NCI-H2196 treated with DMSO at 0.1 percent for 48 hours (cell line): ENCODE results near the gene INPP4A.
"Not testable (repeated sequence)": the region's sequence is repeated elsewhere in the genome, so short reads cannot be mapped to it uniquely, and the experiment has no call there.

Experiments used
- DNase-seq: peaks from one replicate; lab custom pipeline; 2025; ENCODE audit not compliant: unreplicated experiment; lab: John Stamatoyannopoulos, UW

Gene INPP4A

DNA sequence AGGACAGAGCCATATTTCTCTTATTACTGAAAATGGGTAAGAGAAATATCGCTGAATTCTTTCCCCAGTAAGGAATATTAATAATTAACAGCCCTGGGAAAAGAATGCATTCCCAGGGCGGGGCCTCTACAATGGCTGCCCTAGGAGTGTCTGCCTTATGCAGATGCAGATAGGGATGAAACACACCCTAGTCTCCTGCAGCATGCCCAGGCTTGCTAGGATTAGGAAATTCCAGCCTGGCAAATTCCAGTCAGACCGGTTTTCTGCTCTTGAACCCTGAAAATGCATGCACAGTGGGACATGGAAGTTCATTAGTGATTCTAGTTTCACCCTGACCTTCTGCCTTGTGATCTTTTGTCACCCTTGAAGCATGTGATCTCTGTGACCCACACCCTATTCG, 9.0 kb upstream of the INPP4A start:
- not testable (repeated sequence) for DNase-seq

DNA sequence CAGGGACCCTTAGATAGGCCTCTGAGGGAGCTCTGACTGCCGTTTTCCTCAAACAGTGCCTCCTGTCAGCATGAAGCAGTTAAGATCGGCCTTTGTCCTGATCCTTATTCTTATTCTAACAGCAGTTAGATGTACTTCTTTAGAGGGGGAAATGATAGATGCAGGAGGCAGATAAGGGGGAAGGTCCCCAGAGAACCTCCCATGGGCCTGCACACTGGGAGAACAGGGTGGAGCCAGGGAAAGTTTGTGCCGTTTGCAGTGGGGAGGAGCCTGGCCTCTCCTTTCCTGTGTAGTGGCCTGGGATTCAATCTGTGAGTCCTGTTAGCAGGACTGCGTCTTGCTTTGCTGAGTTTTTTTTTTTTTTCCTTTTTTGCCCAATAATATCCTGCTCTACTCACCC, 7.9 kb upstream of the INPP4A start:
- no peak for DNase-seq

- no peak for DNase-seq
These were observed 6.2 kb upstream of the INPP4A start for GRCh38 chr2:98438190-98439133.

DNA sequence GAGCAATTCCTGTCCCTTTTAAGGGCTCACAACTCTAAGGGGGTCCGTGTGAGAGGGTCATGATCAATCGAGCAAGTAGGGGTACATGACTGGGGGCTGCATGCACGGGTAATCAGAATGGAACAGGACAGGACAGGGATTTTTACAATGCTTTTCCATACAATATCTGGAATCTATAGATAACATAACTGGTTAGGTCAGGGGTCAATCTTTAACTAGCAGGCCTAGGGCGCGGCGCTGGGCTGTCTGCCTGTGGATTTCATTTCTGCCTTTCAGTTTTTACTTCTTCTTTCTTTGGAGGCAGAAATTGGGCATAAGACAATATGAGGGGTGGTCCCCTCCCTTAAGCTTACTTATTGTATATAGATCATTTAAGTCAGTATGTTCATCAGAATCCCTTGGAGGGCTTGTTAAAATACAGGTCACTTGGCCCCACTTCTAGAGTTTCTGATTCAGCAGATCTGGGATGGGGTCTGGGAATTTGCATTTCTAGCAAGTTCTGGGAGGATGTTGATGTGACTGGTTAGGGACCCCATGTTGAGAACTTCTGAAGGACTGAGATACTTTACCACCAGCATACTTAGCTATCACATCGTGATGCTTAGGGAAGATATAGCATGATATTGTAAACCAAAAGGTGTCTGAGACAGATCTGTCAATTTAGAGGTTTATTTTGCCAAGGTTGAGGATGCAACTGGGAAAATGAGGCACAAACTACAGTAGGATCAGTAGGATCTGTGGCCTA, 2.8 kb upstream of the INPP4A start:
- no peak for DNase-seq

- no peak for DNase-seq
These were observed 2.2 kb upstream of the INPP4A start for GRCh38 chr2:98442488-98442887.

GRCh38 chr2:98445177-98445682, 572 bp downstream of the INPP4A start:
- no peak for DNase-seq

DNA sequence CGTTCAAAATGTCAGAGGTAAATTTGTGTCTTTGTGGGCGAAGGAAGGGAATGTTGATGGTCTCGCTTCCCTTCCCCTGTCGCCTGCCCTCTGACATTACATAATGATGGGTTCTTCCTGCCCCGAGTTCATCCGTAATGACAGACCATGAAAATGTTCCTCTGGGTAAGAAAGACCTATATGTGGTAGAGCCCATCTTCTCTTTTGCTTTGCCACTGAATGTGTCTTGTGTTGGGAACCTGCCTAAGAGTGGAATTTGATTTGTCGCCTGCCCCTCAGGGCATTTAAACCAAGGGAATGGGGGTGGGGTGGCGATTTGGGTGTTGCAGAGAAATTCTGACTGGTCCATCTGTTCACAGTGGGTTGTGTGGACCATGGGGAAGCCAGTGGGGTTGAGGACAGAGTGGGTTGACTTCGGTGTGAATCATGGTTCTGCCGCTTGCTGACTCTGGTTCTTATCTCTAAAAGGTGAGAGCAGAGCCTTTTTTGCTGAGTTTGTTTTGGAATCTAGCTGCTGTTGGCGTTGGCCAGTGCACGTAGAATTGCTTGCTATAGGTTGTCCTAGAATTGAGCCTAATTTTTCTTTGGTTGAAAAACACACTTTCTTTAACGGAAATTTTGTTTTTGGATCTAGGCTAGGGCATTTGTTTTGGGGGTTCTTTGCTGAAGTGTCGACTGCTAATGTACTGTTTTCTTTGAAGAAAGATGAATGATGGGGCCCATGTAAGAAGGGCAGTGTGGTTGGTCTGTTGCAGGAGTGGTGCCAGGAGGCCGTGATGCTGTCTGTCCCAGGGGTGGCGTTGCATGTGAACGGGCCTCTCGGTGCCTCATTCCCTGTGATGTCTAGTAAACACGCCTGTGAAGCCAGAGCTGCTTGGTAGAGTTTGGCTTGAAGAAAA, 1.3 kb downstream of the INPP4A start:
- no peak for DNase-seq

- DNase-seq, result no peak
These were observed 2.2 kb downstream of the INPP4A start for GRCh38 chr2:98446850-98447249.

GRCh38 chr2:98448441-98449145, 3.9 kb downstream of the INPP4A start:
- no peak for DNase-seq

DNA sequence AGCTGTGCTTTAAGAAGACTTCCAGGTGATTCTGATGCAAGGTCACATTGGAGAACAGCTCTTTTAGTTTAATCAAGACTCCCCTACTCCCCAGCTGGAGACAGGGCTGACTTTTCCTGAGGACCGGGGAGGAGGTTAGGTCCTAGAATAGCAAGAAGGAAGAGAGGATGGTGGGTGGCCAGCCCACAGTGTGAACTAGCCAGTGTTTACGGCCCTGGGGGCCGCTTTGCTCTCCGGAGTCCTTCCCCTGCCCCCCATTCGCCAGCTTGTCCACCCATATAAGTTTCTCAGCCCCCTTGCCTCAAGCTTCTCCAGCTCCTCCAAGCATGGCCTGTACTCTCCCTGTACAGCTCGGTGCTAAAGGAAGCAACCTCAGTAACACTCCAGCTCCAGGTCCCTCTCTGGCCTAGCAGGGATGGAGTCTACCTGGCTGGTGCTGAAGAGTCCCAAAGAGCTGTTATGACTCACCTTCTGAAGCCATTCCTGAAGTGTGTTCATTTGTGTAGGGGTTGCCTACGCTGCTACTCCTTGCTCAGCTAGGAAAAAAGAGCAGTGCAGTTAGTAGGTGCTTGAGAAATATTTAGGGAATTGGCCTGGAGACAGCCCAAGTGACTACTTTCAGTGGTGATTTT, 7.9 kb downstream of the INPP4A start:
- DNase-seq, result no peak

DNA sequence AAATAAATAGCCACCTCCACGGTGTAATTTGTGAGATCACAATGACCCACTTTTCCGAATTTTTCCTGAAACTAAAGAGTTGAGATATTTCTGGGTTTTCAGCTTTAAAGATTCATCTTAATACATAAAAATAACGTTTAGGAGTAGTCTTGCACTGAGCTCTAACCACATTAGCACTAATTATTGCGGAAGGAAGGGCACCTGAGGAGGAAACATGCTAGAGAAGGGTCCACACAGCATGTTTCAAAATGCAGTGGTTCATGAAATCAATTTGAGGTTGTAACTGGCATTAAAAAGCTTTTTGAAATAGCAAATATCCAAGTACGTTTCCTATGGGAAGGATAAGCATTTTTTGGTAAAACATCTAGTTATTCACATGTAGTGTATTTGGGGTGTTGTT, 8.4 kb downstream of the INPP4A start:
- no peak for DNase-seq

DNA sequence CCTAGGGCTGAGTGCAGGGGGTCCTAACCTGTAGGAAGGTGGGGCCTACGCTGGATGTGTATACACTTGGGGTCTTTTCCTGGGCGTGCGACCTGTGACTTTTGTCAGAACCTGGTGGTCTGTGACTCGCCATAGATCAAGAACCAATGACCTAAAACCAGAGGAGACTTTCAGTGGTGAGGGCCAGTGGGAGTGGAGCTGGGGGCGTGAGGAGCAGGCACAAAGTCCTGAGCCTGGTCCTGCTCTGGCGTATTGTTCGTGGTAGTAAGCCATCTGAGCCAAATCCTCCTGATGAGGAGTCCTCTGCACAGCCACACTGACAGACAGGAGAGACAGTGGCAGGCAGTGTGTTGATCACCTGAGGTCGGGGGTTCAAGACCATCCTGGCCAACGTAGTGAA, 8.9 kb downstream of the INPP4A start:
- DNase-seq, result no peak

GRCh38 chr2:98454073-98454472, 9.4 kb downstream of the INPP4A start:
- no peak for DNase-seq

DNA sequence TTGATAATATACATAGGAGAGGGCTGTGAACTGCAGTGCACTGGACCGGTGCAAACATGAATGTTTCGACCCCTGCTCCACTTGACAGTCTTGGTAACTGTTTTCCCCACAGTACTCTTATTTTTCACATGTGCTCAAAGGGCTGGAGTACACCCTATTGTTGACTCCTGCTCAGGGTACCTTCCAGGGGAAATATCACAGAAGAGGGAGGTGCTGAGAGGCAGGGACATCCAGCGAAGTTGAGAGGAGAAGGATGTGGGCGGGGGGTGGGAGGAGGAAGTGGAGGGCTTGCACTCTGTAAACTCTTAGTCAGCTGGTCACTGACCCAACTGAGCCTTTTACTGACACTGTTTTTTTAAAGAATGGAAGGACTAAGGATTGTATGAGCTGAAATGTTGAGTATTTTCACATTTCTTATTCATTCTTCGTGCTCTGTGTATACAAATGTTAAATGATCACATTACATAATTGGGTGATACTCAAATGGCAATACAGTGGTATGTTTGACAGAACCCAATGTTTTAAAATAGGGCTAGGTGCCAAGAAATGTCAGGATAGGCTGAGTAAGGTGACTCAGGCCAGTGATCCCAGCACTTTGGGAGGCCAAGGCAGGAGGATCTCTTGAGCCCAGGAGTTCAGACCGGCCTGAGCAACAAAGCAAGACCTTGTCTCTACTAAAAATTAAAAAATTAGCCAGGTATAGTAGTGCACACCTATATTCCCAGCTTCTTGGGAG, 10.0 kb downstream of the INPP4A start:
- no peak for DNase-seq

- DNase-seq, result no peak
These were observed 10.9 kb downstream of the INPP4A start for GRCh38 chr2:98455494-98455976.

DNA sequence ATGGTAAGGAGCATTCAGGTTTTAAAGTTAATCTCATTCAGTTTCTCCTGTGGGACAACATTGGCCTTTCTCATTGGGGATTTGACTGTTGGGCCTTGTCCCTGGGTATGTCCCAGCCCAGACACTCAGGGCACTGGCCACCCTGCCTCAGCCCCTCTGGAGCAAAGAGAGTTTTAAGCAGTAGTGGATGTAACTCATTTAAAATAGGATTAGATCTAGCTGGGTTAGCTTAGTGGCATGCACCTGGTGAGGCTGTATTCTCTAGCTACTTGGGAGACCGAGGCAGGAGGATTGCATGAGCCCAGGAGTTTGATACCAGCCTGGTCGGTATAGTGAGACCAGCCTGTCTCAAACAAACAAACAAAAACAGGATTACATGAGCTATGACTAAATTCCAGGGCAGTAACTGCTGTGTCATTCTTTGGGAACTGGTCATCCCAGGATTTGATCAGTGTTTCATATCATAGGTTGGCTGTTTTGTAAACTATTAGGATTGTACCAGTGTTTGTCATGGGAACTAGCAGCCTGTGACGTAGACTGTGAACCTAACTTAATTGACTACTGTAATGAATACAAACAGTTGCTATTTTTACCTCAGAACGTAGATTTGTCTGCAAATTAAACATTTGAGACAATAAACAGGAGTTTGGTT, 12.5 kb downstream of the INPP4A start:
- DNase-seq, result no peak

GRCh38 chr2:98458207-98458606, 13.5 kb downstream of the INPP4A start:
- DNase-seq, result no peak

DNA sequence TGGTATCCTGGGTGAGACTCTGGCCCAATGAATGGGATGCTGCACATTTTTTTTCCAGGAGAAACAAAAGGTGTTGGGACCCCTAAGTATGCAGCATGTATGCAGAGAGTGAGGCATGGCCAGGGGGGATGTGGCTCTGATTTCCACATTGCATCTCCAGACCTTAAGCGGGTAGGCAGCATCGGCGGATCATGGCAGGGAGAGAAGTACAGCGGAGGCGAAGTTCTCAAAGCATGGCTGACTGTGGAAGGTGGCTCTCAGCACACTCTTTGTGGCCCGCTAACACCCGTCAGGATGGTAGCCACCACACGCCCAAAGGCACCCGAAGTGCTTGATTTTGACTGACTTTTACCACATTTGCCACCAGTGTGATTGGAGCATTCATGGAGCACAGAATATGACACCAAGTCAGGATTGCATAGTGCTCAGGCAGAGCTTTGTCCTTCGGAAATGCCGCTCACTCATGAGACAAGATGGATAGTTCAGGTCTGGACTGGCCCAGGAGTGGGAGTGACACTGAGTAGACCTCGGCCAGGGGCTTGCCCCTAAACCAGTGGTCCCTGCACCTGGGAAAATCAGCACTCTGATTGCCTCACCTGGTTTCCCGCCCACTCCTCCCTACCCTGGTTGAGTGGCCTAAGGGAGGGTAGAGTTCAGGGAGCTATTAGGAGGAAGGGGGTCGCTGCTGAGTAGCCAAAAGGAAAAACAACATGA, 14.2 kb downstream of the INPP4A start:
- no peak for DNase-seq
